Measurements from ENCODE around the gene ZNF33B.

Gene ZNF33B

DNA sequence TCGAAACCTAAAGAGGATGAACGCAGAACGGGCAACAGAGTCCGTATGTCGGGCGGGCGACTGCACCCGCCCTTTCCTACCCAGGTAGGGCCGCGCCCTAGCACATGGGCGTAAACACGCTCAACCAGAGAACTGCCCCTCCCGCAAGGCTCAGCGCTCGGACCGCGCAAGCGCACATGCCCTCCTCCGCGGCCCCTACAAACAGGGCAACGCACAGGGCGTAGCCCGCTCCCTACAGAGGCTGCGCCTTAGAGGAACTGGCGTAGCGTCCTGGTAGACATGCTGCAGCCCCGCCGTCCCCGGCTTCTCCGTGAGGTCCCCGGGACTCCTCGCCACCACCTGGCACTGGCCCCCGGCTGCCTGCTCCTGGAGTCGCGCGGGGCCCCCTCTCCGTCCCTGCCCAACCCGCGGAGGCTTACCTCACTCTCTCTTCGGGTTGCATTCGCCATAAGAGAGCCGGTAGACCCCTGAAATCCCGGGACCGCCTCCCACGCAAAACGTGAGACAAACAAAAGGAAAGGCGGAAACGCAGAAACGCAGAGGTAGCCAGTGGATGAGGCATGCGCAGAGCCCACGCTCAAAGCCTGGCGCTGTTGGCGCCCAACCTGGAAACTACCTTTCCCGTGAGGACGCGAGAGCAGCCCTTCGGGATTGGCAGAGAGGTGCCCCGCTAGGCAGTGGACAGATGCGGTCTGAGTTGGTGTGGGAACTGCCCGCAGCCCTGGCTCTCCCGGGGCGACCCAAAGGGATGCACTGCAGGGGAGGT, at the start of gene ZNF33B:
TSS of gene ZNF33B (minus strand) at position 516 of the 766 bp plus-strand sequence. CDS start 1,642 bp downstream, outside the sequence.
- DNase-seq, result peak; percentile 95

DNA sequence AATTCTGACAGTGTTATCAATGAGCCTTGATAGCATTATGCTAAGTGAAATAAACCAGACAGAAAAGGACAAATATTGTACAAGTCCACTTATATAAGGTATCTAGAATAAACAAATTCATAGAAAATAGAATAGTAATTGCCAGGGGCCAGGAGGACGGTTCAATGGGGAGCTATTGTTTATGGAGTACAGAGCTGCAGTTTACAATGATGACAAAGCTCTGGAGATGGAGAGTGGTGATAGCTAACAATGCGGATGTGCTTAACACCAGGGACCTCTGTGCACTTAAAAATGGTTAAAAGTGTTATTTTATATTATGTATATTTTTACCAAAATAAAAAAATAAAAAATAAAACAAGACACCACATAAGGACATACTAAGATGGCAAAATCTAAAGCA, 46.1 kb upstream of the ZNF33B start:
- no peak for DNase-seq

- no peak for DNase-seq
These were observed 41.9 kb upstream of the ZNF33B start for GRCh38 chr10:42680267-42680666.

GRCh38 chr10:42665181-42665979, 27.0 kb upstream of the ZNF33B start:
- peak; percentile 39 for DNase-seq

DNA sequence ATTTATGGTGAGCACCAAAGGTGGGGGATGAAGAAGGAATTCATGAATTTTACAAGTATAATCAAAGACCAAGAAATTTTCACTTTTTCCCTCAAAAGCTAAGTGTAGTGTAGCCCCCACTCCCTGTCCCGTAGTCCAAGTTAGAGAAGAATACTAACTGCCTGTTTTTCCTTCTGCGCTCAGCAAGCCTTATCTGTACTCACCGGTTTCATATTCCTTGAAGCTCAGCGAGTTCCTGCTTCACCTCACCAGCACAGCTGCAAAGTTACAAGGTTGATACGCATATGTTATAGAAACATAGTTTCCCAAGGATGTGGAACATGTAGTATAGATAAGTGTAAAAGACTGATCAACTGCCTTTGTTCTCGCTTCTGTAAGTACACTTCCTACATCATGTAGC, 16.0 kb upstream of the ZNF33B start:
- no peak for DNase-seq

DNA sequence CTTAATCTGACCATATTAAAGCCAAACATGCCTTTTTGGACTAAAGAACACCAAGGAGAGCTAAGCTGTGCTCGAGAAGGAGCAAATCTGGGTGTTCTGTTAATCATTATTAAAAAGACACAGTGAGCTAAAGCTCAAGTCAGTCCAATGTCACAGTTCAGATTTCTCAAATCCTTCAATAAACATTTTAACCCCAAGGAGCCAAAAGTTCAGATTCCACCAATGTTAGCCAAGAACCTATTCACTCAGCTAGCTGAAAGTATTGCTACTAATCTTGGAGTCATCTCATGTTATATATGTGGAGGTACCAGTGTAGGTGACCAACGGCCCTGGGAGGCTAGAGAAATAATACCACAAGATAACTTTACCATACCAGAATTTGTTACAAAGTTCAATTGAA, 14.5 kb upstream of the ZNF33B start:
- DNase-seq, result no peak

DNA sequence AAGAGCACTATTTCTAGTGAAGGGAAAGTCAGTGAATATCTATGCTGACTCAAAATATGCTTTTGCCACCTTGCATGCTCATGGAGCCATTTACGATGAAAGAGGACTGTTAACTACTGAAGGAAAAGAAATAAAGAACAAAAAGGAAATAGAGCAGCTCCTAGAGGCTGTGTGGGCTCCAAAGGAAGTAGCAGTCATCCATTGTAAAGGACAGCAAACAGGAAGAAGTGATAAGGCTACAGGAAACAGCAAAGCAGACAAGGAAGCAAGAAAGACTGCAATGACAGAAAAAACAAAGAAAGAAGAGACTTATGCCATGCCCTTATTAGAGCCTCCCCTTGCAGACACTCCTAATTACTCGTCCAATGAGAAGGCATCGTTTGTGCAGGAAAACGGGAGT, 12.0 kb upstream of the ZNF33B start:
- no peak for DNase-seq

DNA sequence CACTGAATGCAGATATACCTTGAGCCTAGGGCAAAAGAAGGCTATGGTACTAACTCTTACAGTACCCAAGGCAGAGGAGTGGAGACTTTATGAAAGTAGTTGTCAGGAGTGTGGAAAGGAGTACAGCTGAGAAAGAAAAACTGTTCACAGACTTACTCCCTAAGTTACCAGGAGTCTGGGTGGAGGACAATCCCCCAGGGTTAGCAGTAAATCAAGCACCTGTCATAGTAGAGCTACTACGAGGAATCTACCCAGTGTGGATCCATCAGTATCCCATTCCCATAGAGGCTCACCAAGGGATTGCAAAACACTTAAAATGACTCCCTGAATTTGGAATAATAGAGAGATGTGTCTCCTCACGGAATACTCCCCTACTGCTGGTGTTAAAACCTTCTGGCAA, 10.1 kb upstream of the ZNF33B start:
- no peak for DNase-seq

GRCh38 chr10:42646687-42647640, 8.6 kb upstream of the ZNF33B start:
- DNase-seq, result no peak

- no peak for DNase-seq
These were observed 7.8 kb upstream of the ZNF33B start for GRCh38 chr10:42646214-42646613.

DNA sequence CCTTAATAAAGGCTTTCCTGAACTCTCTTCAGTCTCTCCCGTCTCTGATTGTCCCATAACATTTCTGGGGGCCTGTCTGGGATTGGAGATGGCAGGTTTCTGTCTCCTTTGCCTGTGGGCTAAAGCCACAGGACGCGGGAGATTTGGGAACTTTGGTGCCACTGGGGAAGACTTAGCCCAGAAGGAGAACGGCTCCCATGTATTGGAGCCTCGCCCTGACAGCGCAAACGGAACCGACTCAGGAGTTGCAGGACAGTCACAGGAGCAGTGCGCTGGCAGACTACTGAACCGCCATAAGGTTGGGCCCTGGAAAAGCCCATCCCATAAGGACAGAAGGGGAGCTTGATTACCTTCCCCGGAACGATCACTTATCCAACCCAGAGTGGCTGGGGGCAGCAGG, 7.1 kb upstream of the ZNF33B start:
- no peak for DNase-seq

- no peak for DNase-seq
These were observed 6.7 kb upstream of the ZNF33B start for GRCh38 chr10:42645103-42645502.

GRCh38 chr10:42640610-42641229, 2.4 kb upstream of the ZNF33B start:
- no peak for DNase-seq

GRCh38 chr10:42638821-42639270, 476 bp upstream of the ZNF33B start:
- DNase-seq, result no peak

GRCh38 chr10:42637648-42638054, 719 bp downstream of the ZNF33B start:
- DNase-seq, result no peak

- DNase-seq, result no peak
These were observed 1.2 kb downstream of the ZNF33B start for GRCh38 chr10:42637142-42637541.

DNA sequence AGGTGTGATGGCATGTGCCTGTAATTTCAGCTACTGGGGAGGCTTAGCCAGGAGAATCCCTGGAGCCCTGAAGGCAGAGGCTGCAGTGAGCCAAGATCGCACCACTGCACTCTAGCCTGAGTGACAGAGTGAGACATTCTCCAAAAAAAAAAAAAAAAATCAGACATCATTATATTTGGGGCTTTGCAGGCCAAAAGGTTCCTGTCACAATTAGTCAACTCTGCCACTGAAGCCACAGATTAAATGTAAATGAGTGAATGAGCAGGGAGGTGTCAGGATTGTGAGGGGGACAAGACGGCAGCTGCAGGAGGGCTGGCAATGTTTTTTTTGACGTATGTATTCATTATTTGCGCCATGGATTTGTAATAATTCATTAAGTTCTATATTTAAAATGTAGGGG, 3.3 kb downstream of the ZNF33B start:
- DNase-seq, result no peak

DNA sequence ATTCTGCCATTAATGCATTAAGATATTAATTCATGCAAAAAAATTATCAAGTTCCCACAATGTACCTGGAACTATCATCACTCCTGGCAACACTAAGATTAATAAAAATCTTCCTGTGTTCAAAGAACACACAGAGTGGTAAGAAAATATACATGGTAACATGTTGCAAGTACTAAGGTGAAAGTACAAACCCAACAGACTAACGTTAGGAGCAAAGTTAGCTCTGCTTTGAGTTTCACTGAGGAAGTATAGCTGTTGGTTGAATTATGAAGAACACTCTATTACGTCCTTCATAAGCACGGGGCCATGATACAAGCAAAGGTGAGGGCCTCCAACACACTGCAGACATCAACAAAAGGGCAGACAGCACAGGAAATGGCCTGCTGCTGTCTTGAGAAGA, 5.8 kb downstream of the ZNF33B start:
- DNase-seq, result no peak

GRCh38 chr10:42630537-42631134, 7.7 kb downstream of the ZNF33B start:
- no peak for DNase-seq

DNA sequence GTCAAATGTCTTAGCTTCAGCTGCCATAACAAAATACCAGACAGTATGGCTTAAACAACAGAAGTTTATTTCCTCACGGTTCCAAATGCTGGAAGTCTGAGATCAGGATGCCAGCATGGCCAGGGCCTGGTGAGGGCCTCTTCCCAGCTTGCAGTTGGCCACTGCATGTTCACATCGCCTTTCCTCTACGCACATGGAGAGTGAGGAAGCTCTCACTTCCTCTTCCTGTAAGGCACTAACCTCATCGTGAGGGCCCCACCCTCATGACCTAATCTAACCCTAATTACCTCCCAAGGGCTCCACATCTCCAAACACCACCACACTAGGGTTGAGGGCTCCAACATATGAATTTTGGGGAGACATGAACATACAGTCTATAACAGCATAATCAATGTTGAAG, 14.4 kb downstream of the ZNF33B start:
- no peak for DNase-seq

DNA sequence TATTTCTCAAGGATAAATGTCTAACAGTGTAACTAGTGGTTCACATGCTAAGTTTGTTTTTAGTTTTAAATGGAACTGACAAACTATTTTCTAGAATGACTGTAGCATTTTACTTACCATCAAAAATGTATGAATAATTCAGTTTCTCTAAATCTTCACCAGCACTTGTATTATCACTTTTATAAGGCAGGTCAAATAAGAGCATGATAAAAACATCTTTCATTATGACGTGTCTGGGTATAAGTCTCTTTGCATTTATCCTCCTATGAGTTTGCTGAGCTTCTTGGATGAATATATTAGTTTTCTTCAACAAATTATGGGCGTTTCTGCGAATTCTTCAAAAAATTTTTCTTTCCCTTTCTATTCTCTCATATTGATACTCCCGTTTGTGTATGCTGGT, 19.9 kb downstream of the ZNF33B start:
- no peak for DNase-seq

DNA sequence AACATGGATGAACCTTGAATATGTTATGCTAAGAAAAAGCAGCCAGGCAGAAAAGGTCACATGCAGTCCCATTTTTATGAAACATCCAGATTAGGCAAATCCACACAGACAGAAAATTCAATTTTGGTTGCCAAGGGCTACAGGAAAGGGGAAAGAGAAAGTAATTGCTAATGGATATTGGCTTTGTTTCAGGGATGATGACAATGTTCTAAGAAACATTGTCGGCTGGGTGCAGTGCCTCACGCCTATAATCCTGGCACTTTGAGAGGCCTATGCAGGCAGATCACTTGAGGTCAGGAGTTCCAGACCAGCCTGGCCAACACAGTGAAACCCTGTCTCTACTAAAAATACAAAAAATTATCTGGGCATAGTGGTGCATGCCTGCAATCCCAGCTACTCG, 23.0 kb downstream of the ZNF33B start:
- no peak for DNase-seq
